HepG2 (cell line): ENCODE measurements around the gene ABHD15. TPM values are rescaled to one million over a fixed set of nuclear protein-coding genes. Genes with fewer than 3 reads are reported as not detected.
A peak's percentile ranks its signal among the peaks of the same experiment; 100 is the strongest.

Experiments used
- EP300 ChIP-seq, 3 experiments: sonication (generic) in 1 of 3; formaldehyde crosslinking in 1 of 3; IDR thresholded peaks; 2 replicates each; pipeline versions ENCODE4 v1.5.1 to v1.6.1; 2011 to 2020; ENCODE audit warnings: low read depth in 2 of 3, low read length in 2 of 3, borderline replicate concordance in 1 of 3, improper control_type of control experiment in 1 of 3, mild to moderate bottlenecking in 1 of 3, missing genetic modification reagents in 1 of 3, moderate library complexity in 1 of 3
- FOXA1 ChIP-seq, 2 experiments: fragments of 450-650 bp in 1 of 2; sonication (generic) in 1 of 2; formaldehyde crosslinking in 1 of 2; IDR thresholded peaks; 2 replicates each; pipeline versions ENCODE4 v1.4.0 to v1.6.1; 2016 to 2020; ENCODE audit warnings: missing genetic modification reagents in 1 of 2
- HMGXB4 ChIP-seq, 2 experiments: sonication (generic) in 1 of 2; formaldehyde crosslinking in 1 of 2; IDR thresholded peaks; 2 replicates each; pipeline versions ENCODE4 v1.4.0 to v1.6.1; 2018 to 2020; ENCODE audit warnings: missing genetic modification reagents in 2 of 2, borderline replicate concordance in 1 of 2, low read depth in 1 of 2, mild to moderate bottlenecking in 1 of 2, missing biosample characterization in 1 of 2
- NONO ChIP-seq, 2 experiments: fragments of 450-650 bp in 1 of 2; sonication (generic) in 1 of 2; formaldehyde crosslinking in 1 of 2; IDR thresholded peaks in 1 of 2; conservative IDR thresholded peaks in 1 of 2; 2 replicates each; pipeline versions ENCODE4 v1.6.1 to v1.8.0; 2017 to 2022; ENCODE audit warnings: mild to moderate bottlenecking in 1 of 2, missing genetic modification reagents in 1 of 2, moderate library complexity in 1 of 2
- POGZ ChIP-seq: sonication (generic); formaldehyde crosslinking; IDR thresholded peaks from 2 replicates; pipeline ENCODE4 v1.4.0; 2020; ENCODE audit warnings: mild to moderate bottlenecking, missing genetic modification reagents
- RBM22 ChIP-seq: fragments of 200-400 bp; formaldehyde crosslinking; optimal IDR thresholded peaks from 2 replicates; pipeline ENCODE3; 2017; ENCODE audit warnings: mild to moderate bottlenecking, low read length, moderate library complexity
- SALL2 ChIP-seq: sonication (generic); formaldehyde crosslinking; IDR thresholded peaks from 2 replicates; pipeline ENCODE4 v1.8.1; 2023; ENCODE audit warnings: mild to moderate bottlenecking, missing genetic modification reagents, inconsistent platforms
- SNAPC4 ChIP-seq: sonication (generic); formaldehyde crosslinking; IDR thresholded peaks from 2 replicates; pipeline ENCODE4 v1.4.0; 2020; ENCODE audit warnings: mild to moderate bottlenecking, missing genetic modification reagents
- TCF7L2 ChIP-seq: IDR thresholded peaks from 2 replicates; pipeline ENCODE4 v1.6.1; 2011; ENCODE audit warnings: mild to moderate bottlenecking, low read depth, low read length, moderate library complexity
- XBP1 ChIP-seq: sonication (generic); formaldehyde crosslinking; IDR thresholded peaks from 2 replicates; pipeline ENCODE4 v1.5.0; 2020; ENCODE audit warnings: missing genetic modification reagents
- ZBTB10 ChIP-seq: sonication (generic); formaldehyde crosslinking; IDR thresholded peaks from 2 replicates; pipeline ENCODE4 v1.4.0; 2020; ENCODE audit warnings: missing genetic modification reagents, borderline replicate concordance
- ZBTB7A ChIP-seq: sonication (generic); formaldehyde crosslinking; IDR thresholded peaks from 2 replicates; pipeline ENCODE4 v1.8.0; 2022; ENCODE audit warnings: mild to moderate bottlenecking, missing genetic modification reagents
- ZMYM3 ChIP-seq: sonication (generic); formaldehyde crosslinking; IDR thresholded peaks from 2 replicates; pipeline ENCODE4 v1.5.1; 2020; ENCODE audit warnings: mild to moderate bottlenecking, missing genetic modification reagents
- ZNF10 ChIP-seq: sonication (generic); formaldehyde crosslinking; IDR thresholded peaks from 2 replicates; pipeline ENCODE4 v1.4.0; 2020; ENCODE audit warnings: mild to moderate bottlenecking, low read depth, missing genetic modification reagents, borderline replicate concordance
- ZNF207 ChIP-seq: fragments of 450-650 bp; IDR thresholded peaks from 2 replicates; pipeline ENCODE4 v1.6.1; 2016; ENCODE audit warnings: antibody characterized with exemption, borderline replicate concordance
- ZNF251 ChIP-seq: sonication (generic); formaldehyde crosslinking; IDR thresholded peaks from 2 replicates; pipeline ENCODE4 v1.9.0; 2021; ENCODE audit warnings: mild to moderate bottlenecking, missing genetic modification reagents
- ZNF256 ChIP-seq: sonication (generic); formaldehyde crosslinking; conservative IDR thresholded peaks from 2 replicates; pipeline ENCODE4 v1.4.0; 2020; ENCODE audit warnings: missing genetic modification reagents
- ZNF614 ChIP-seq: IDR thresholded peaks from 2 replicates; pipeline ENCODE4 v1.6.1; 2018; ENCODE audit warnings: missing biosample characterization, missing genetic modification reagents, inconsistent platforms, borderline replicate concordance
- polyA plus RNA-seq, 8 experiments: library from polyadenylated mRNA; depleted of rRNA in 3 of 8; stranded (reverse) in 7 of 8; unstranded in 1 of 8; fragments of >200 nt; fragmentation: Illumina TruSeq in 4 of 8; extraction: Trizol in 4 of 8; gene quantifications; 2 replicates each; pipeline versions ENCODE4 v1.2.1 to v1.2.3, GENCODE V29; 2011 to 2016; ENCODE audit warnings: low read depth in 4 of 8, missing spikeins in 1 of 8, mixed read lengths in 1 of 8; ENCODE audit not compliant: insufficient read depth in 1 of 8
- total RNA-seq, 5 experiments: library from RNA; depleted of rRNA; stranded (reverse); fragments of >200 nt; fragmentation: Illumina TruSeq; extraction: Trizol; gene quantifications; 2 replicates each; pipeline ENCODE4 v1.2.3, GENCODE V29; 2016; ENCODE audit warnings: low read depth in 1 of 5

Gene ABHD15
- total and polyA plus RNA-seq, 2 of the 13 experiments (the other 11 are each of a cell fraction or from before 2014, with no cell fraction given): 2.4 to 7.7 TPM

- TF ChIP-seq HMGXB4 (CRISPR knock-in tag; IDR thresholded peaks at IDR 0.05; ENCODE audit: borderline replicate concordance in 1 of 2, low read depth in 1 of 2) (peak in 1 of 2 experiments; percentile 79; a peak in 2 of 4 replicates), TCF7L2 (no peak), POGZ (CRISPR knock-in tag) (no peak), EP300 (IDR thresholded peaks at IDR 0.05; ENCODE audit: low read depth in 2 of 2, low read length in 2 of 2) (no peak), EP300 (CRISPR knock-in tag; IDR thresholded peaks at IDR 0.05; ENCODE audit: borderline replicate concordance) (no peak), SNAPC4 (CRISPR knock-in tag) (0 out of 2 replicates have a peak, but pooled peaks have one; percentile 17), ZBTB7A (CRISPR knock-in tag) (peak; percentile 38; the same call in 1 of the 2 replicates), FOXA1 (IDR thresholded peaks at IDR 0.05) (no peak), FOXA1 (CRISPR knock-in tag; IDR thresholded peaks at IDR 0.05) (no peak), ZNF207 (no peak), ZMYM3 (CRISPR knock-in tag) (no peak), ZNF10 (CRISPR knock-in tag) (no peak), ZBTB10 (CRISPR knock-in tag) (no peak; the same call in 1 of the 2 replicates), NONO (IDR thresholded peaks at IDR 0.05) (no peak), NONO (CRISPR knock-in tag; conservative IDR thresholded peaks at IDR 0.05) (peak; percentile 36; the same call in 1 of the 2 replicates), ZNF256 (no peak), SALL2 (CRISPR knock-in tag) (0 out of 2 replicates have a peak, but pooled peaks have one; percentile 15), ZNF251 (CRISPR knock-in tag) (no peak), XBP1 (CRISPR knock-in tag) (no peak), RBM22 (no peak), ZNF614 (CRISPR knock-in tag) (no peak)
Observed at GRCh38 chr17:29566473-29567303, at the start of gene ABHD15 (continued).
